Stimulated activated CD4-positive, alpha-beta T cell treated with anti-CD3 and anti-CD28 coated beads, Interleukin-12 subunit alpha, Interleukin-12 subunit beta, amount 100 ng/mL, for 24 hours (primary cell): ENCODE measurements around the gene GDNF.
"Not testable (repeated sequence)": the region's sequence is repeated elsewhere in the genome, so short reads cannot be mapped to it uniquely, and the experiment has no call there.

ENCODE experiments used
- DNase-seq, 2 experiments: peaks; one replicate each; pipeline ENCODE4 v3.0.0-alpha.2; 2020; ENCODE audit warnings: low read depth in 2 of 2

The GDNF gene

GRCh38 chr5:37816883-37817282 lies 23.0 kb downstream of the GDNF start:
- no peak for DNase-seq

- no peak for DNase-seq
Measured at GRCh38 chr5:37816331-37816730, 23.5 kb downstream of the GDNF start.

GRCh38 chr5:37815913-37816312 lies 23.9 kb downstream of the GDNF start:
- no peak for DNase-seq

GRCh38 chr5:37814699-37815098 lies 25.1 kb downstream of the GDNF start:
- no peak for DNase-seq

- no peak for DNase-seq
Measured at GRCh38 chr5:37812365-37812764, 27.5 kb downstream of the GDNF start.

- no peak for DNase-seq
Measured at GRCh38 chr5:37811866-37812265, 28.0 kb downstream of the GDNF start.

- no peak for DNase-seq
Measured at GRCh38 chr5:37810311-37810710, 29.5 kb downstream of the GDNF start.

- DNase-seq: no peak
Measured at GRCh38 chr5:37808945-37809344, 30.9 kb downstream of the GDNF start.

GRCh38 chr5:37807621-37808301 lies 32.1 kb downstream of the GDNF start:
- DNase-seq: no peak

- DNase-seq: no peak
Measured at GRCh38 chr5:37807015-37807414, 32.8 kb downstream of the GDNF start.

- no peak for DNase-seq
Measured at GRCh38 chr5:37806476-37806875, 33.4 kb downstream of the GDNF start.

- no peak for DNase-seq
Measured at GRCh38 chr5:37806016-37806415, 33.8 kb downstream of the GDNF start.

GRCh38 chr5:37804401-37804800 lies 35.4 kb downstream of the GDNF start:
- DNase-seq: no peak

- no peak for DNase-seq
Measured at GRCh38 chr5:37803487-37803886, 36.4 kb downstream of the GDNF start.

- no peak for DNase-seq
Measured at GRCh38 chr5:37801521-37801920, 38.3 kb downstream of the GDNF start.

GRCh38 chr5:37799865-37800421 lies 39.9 kb downstream of the GDNF start:
- no peak for DNase-seq

- DNase-seq: not testable (repeated sequence)
Measured at GRCh38 chr5:37796435-37796834, 43.4 kb downstream of the GDNF start.

- DNase-seq: not testable (repeated sequence)
Measured at GRCh38 chr5:37795292-37795691, 44.5 kb downstream of the GDNF start.

GRCh38 chr5:37792975-37793631 lies 46.7 kb downstream of the GDNF start:
- no peak for DNase-seq

GRCh38 chr5:37791321-37791720 lies 48.5 kb downstream of the GDNF start:
- no peak for DNase-seq

GRCh38 chr5:37789991-37790390 lies 49.9 kb downstream of the GDNF start:
- no peak for DNase-seq

GRCh38 chr5:37787742-37788141 lies 52.1 kb downstream of the GDNF start:
- DNase-seq: no peak

- DNase-seq: no peak
Measured at GRCh38 chr5:37786862-37787519, 52.9 kb downstream of the GDNF start.
